Muscle of back (tissue), 11 donors: ENCODE results near the gene RNF213. TPM values are rescaled to one million over a fixed set of nuclear protein-coding genes. Genes with fewer than 3 reads are reported as not detected.
A peak's percentile ranks its signal among the peaks of the same experiment; 100 is the strongest.
"Not testable (repeated sequence)": the region's sequence is repeated elsewhere in the genome, so short reads cannot be mapped to it uniquely, and the experiment has no call there.

Experiments used
- DNase-seq, 3 donors: peaks; one replicate each; pipeline versions ENCODE4 v3.0.0 to v3.0.0-alpha.2; 2013
- polyA plus RNA-seq, 10 donors: library from polyadenylated mRNA; unstranded; fragments of 120-200 nt; gene quantifications; one replicate each; pipeline ENCODE4 v1.2.1, GENCODE V29; 2013; ENCODE audit not compliant: insufficient read length in 10 of 10

RNF213 gene
- polyA plus RNA-seq, 10 donors = 23.7 to 58.7 (median 36.2) TPM

DNA sequence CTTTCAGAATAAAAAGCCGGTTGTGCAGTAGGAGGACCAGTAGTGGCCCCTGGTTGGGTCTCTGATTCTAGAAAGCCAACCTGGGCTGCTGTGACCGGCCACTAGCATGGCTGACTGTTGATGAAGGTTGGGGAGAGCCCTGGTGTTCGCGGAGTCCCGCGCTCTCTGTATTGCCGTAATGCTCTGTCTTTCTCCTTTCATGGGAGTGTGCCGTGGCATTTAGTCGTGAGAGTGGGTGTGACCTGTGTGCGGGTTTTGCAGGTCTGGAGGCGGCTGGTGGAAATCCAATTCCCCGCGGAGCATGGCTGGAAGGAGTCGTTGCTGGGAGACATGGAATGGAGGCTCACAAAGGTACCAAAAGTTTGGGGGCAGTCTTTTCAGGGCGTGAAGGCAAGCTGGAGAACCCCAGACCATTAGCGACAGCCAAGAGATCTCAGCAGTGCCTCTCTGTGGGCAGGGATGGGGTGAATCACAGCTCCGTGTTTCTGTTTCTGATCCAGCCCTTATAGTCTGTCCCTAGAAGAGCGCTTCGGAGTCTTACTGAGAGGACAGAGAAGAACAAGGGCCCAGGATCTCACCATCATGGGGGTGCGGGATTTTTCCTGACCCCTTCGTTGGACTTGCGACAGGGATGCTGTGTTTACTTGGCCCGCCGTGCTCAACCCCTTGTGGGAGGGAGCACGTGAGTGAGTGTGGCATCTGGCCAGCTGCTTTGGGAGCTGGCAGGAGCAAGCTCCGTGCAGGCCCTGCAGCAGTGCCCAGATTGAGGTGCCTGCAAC is 56.5 kb downstream of the RNF213 start:
- no peak for DNase-seq

GRCh38 chr17:80317706-80317980 is 57.0 kb downstream of the RNF213 start:
- no peak for DNase-seq

GRCh38 chr17:80318166-80318565 is 57.5 kb downstream of the RNF213 start:
- no peak for DNase-seq

DNA sequence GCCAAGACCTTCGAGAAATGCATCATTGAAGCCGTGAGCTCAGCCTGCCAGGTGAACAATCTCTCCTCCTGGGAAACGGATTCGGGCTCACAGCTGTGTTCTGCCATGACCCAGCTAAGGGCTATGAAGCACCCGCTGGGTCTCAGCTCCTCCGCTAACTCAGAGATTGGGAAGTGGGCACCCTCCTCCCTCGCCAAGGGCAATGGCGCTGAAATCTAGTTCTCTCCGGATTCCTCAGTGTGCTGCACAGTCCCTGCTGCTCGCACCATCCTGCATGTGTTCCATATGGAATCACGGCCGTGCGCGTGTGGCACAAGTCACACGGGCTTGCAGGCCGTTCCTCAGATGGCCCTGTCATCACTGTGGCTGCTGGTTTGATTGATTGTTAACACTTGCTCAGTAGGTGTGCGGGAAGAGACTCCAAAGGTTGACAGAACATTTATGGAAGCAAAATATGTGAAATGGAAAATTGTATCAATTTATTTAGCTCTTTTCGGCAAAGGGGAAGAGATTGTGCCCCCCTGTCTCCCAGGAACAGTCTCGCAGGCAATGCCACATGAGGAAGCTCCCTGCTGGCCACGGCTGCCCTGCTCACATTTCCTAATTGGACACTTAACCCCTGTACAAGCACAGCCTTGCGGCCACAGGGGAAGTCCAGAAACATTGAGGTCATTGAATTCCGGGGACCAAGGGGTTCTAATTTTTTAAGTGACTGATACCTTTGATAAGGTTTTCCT is 58.8 kb downstream of the RNF213 start:
- peak in 1 of 3 donors; percentile 20 for DNase-seq

GRCh38 chr17:80319999-80320344 is 59.3 kb downstream of the RNF213 start:
- no peak for DNase-seq

DNA sequence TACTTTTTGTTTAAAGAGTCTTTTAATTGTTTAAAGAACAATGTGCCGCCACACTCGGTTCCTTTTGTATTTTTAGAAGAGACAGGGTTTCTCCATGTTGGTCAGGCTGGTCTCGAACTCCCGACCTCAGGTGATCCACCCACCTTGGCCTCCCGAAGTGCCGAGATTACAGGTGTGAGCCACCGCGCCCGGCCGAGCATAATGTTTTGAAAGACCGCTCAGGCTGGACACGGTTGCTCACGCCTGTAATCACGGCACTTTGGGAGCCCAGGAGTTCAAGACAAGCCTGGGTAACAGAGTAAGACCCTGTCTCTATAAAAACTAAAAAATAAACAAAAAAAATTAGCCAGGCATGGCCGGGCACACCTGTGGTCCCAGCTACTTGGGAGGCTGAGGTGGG is 59.8 kb downstream of the RNF213 start:
- no peak for DNase-seq

- no peak for DNase-seq
These were observed 62.2 kb downstream of the RNF213 start for GRCh38 chr17:80322864-80323263.

GRCh38 chr17:80323982-80324381 is 63.3 kb downstream of the RNF213 start:
- no peak for DNase-seq

DNA sequence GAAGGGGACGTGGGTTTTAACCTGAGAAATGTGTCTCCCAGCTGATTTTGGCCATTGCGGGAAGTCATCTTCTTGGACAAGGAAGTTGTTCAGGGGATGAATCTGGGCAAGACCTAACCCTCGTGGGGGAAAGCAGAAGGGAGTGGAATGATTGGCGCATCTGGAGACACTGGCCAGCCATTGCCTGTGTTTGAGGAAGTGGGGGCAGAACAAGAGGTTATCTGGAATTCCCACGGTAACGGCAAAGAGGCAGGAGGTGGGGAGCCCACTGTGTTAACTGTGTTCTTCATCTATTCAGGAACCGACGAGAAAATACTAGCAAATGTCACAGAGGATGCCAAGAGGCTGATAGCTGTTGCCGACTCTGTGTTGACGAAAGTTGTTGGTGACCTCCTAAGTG is 66.9 kb downstream of the RNF213 start:
- DNase-seq = no peak

- DNase-seq = no peak
These were observed 68.2 kb downstream of the RNF213 start for GRCh38 chr17:80328634-80329380.

GRCh38 chr17:80329421-80329820 is 68.8 kb downstream of the RNF213 start:
- DNase-seq = not testable (repeated sequence)

DNA sequence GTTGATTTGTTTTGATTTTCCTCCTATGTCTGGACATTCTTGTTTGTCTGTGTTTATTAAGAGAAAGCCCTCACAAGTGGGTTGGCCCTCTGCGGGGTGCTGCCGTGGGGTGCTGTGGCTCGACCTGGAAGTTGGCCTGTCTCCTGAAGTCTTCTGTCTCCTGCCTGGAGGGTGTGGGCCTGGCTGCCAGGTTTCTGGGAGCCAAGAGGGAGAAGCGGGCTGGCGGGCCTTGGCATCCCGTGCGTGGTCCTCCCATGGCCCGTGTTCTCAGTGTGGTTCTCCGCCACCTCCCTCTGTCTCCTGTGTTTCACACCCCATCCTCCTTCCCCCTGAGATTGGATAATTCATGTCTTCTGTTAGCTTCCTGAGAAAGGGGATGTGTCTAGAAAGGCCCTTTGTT is 69.6 kb downstream of the RNF213 start:
- no peak for DNase-seq

GRCh38 chr17:80330938-80331337 is 70.3 kb downstream of the RNF213 start:
- DNase-seq = not testable (repeated sequence)

DNA sequence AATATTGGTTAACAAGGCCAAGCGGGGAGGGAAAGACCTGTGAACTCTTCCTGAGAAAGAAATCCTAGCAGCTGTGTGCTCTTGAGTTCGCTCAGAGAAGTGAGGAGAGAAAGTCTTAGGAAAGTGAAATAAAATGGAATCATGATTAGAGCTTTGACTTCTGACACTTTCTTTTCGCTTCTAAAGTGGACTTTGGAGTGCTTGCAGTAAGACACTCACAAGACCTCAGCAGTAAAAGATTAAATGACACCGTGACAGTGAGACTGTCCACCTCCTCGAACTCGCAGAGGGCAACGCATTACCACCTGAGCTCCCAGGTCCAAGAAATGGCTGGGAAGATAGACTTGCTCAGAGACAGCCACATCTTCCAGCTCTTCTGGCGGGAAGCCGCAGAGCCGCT is 71.2 kb downstream of the RNF213 start:
- DNase-seq = no peak

GRCh38 chr17:80337195-80337895 is 76.7 kb downstream of the RNF213 start:
- no peak for DNase-seq

DNA sequence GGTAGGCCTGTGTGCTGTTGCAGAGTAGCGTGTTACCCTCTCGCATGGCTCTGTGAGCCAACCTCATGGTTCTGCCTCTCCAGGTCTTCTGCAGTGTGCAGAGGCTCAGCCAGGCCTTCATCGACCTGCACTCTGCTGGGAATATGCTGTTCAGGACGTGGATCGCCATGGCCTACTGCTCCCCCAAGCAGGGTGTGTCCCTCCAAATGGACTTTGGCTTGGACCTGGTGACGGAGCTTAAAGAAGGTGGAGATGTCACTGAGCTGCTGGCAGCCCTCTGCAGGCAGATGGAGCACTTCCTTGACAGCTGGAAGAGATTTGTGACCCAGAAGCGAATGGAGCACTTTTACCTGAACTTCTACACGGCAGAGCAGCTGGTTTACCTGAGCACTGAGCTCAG is 78.5 kb downstream of the RNF213 start:
- DNase-seq = no peak

DNA sequence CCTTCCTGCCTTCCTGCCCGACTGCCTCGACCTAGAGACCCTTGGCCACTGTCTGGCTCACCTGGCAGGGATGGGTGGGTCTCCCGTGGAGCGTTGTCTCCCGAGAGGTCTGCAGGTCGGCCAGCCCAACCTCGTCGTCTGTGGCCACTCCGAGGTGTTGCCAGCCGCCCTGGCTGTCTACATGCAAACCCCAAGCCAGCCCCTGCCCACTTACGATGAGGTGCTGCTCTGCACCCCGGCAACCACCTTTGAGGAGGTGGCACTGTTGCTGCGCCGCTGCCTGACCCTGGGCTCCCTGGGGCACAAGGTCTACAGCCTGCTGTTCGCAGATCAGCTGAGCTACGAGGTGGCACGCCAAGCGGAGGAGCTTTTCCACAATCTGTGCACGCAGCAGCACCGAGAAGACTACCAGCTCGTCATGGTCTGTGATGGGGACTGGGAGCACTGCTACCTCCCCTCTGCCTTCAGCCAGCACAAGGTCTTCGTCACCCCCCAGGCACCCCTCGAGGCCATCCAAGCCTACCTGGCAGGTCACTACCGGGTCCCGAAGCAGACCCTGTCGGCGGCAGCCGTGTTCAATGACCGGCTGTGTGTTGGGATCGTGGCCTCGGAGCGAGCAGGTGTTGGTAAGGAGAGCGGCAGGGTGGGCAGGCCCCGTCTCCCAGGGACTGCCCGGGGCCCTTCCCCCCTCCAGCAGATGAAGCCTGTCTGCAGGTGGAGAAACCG is 79.2 kb downstream of the RNF213 start:
- DNase-seq = no peak

DNA sequence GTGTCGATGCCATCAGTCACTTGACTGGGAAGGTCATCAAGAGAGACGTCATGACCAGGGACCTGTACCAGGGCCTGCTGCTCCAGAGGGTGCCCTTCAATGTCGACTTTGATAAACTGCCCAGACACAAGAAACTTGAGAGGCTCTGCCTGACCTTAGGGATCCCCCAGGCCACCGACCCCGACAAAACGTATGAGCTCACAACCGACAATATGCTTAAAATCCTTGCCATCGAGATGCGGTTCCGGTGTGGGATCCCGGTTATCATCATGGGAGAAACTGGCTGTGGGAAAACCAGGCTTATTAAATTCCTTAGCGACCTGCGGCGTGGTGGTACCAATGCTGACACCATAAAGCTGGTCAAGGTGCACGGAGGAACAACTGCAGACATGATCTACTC is 84.7 kb downstream of the RNF213 start:
- no peak for DNase-seq

GRCh38 chr17:80345841-80346497 is 85.3 kb downstream of the RNF213 start:
- no peak for DNase-seq

- DNase-seq = no peak
These were observed 86.0 kb downstream of the RNF213 start for GRCh38 chr17:80346498-80347275.
